T-helper 2 cell treated with Interferon-gamma antibody and Interleukin-4, amounts not matched to agents 5 μg/mL and 100 μg/mL, for 36 hours (primary cell): ENCODE measurements around the gene PRKCG.
"Not testable (repeated sequence)": the region's sequence is repeated elsewhere in the genome, so short reads cannot be mapped to it uniquely, and the experiment has no call there.

Experiments
- DNase-seq: peaks from one replicate; pipeline ENCODE4 v3.0.0; 2021; ENCODE audit warnings: low spot score
- H3K27ac Mint-ChIP-seq: one replicate; pipeline ENCODE4 v1.8.0; 2021; ENCODE audit warnings: mild to moderate bottlenecking, mixed read lengths
- H3K27me3 Mint-ChIP-seq: one replicate; pipeline ENCODE4 v1.8.0; 2021; ENCODE audit warnings: low read depth, mixed read lengths
- H3K36me3 Mint-ChIP-seq: one replicate; pipeline ENCODE4 v1.8.0; 2021; ENCODE audit warnings: low read depth, mixed read lengths
- H3K4me1 Mint-ChIP-seq: one replicate; pipeline ENCODE4 v1.8.0; 2021; ENCODE audit warnings: low read depth, mixed read lengths
- H3K4me3 Mint-ChIP-seq: one replicate; pipeline ENCODE4 v1.8.0; 2022; ENCODE audit warnings: mild to moderate bottlenecking, moderate library complexity, mixed read lengths
- H3K9me3 Mint-ChIP-seq: one replicate; pipeline ENCODE4 v1.8.0; 2021; ENCODE audit warnings: mixed read lengths

PRKCG gene

GRCh38 chr19:53881482-53882390 lies at the start of gene PRKCG:
Gene PRKCG (plus strand): TSS chr19:53882197. CDS start chr19:53882495, 298 bp downstream.
- peak within 1 kb of the TSS; percentile 34 for H3K4me3 Mint-ChIP-seq
- peaks cover 33% of the 10 kb centered on the region for H3K27me3 Mint-ChIP-seq
- H3K27ac Mint-ChIP-seq, result no peak within 1 kb of the TSS

GRCh38 chr19:53832861-53833260 lies 49.1 kb upstream of the PRKCG start:
- not testable (repeated sequence) for H3K9me3 Mint-ChIP-seq, H3K4me3 Mint-ChIP-seq, H3K27ac Mint-ChIP-seq, H3K4me1 Mint-ChIP-seq, DNase-seq, H3K36me3 Mint-ChIP-seq
- peaks cover 21% of the 10 kb centered on the region for H3K27me3 Mint-ChIP-seq

More at GRCh38 chr19:53881482-53882390, at the start of gene PRKCG:
- Mint-ChIP-seq H3K4me1 (peaks cover 13% of the 10 kb centered on the region), H3K9me3 (no peaks in the 10 kb centered on the region), H3K36me3 (peaks cover 5% of the 10 kb centered on the region)
- peak; percentile 36 for DNase-seq

- not testable (repeated sequence) for H3K4me1 Mint-ChIP-seq, H3K36me3 Mint-ChIP-seq, H3K4me3 Mint-ChIP-seq, H3K27me3 Mint-ChIP-seq, DNase-seq, H3K9me3 Mint-ChIP-seq, H3K27ac Mint-ChIP-seq
Measured at GRCh38 chr19:53838446-53838845, 43.6 kb upstream of the PRKCG start.

GRCh38 chr19:53840241-53840640 lies 41.8 kb upstream of the PRKCG start:
- DNase-seq, H3K4me3 Mint-ChIP-seq, H3K9me3 Mint-ChIP-seq, H3K4me1 Mint-ChIP-seq, H3K27ac Mint-ChIP-seq, H3K36me3 Mint-ChIP-seq, H3K27me3 Mint-ChIP-seq: not testable (repeated sequence)

- H3K9me3 Mint-ChIP-seq, DNase-seq: not testable (repeated sequence)
Measured at GRCh38 chr19:53840914-53841313, 41.1 kb upstream of the PRKCG start.

GRCh38 chr19:53844849-53845246 lies 37.1 kb upstream of the PRKCG start:
- no peak overlapping the region for H3K27ac Mint-ChIP-seq

More at GRCh38 chr19:53840914-53841313, 41.1 kb upstream of the PRKCG start:
- H3K4me3 Mint-ChIP-seq, H3K27ac Mint-ChIP-seq, H3K27me3 Mint-ChIP-seq, H3K4me1 Mint-ChIP-seq, H3K36me3 Mint-ChIP-seq: not testable (repeated sequence)

GRCh38 chr19:53847555-53847954 lies 34.4 kb upstream of the PRKCG start:
- DNase-seq, result no peak

More at GRCh38 chr19:53844849-53845246, 37.1 kb upstream of the PRKCG start:
- no peaks in the 10 kb centered on the region for H3K9me3 Mint-ChIP-seq
- no peak for DNase-seq
- H3K27me3 Mint-ChIP-seq, result peaks cover 11% of the 10 kb centered on the region
- H3K4me3 Mint-ChIP-seq, result no peak overlapping the region
- peaks cover 6% of the 10 kb centered on the region for H3K4me1 Mint-ChIP-seq
- no peaks in the 10 kb centered on the region for H3K36me3 Mint-ChIP-seq

GRCh38 chr19:53849237-53849676 lies 32.7 kb upstream of the PRKCG start:
- no peaks in the 10 kb centered on the region for H3K36me3 Mint-ChIP-seq
- H3K27me3 Mint-ChIP-seq, result peaks cover 15% of the 10 kb centered on the region
- peaks cover 14% of the 10 kb centered on the region for H3K4me1 Mint-ChIP-seq
- no peak for DNase-seq
- no peak overlapping the region for H3K4me3 Mint-ChIP-seq
- no peak overlapping the region for H3K27ac Mint-ChIP-seq
- no peaks in the 10 kb centered on the region for H3K9me3 Mint-ChIP-seq

More at GRCh38 chr19:53847555-53847954, 34.4 kb upstream of the PRKCG start:
- Mint-ChIP-seq H3K9me3 (no peaks in the 10 kb centered on the region), H3K4me1 (peaks cover 7% of the 10 kb centered on the region), H3K27me3 (peaks cover 15% of the 10 kb centered on the region), H3K27ac (no peak overlapping the region), H3K4me3 (no peak overlapping the region), H3K36me3 (no peaks in the 10 kb centered on the region)

GRCh38 chr19:53853707-53854106 lies 28.3 kb upstream of the PRKCG start:
- no peaks in the 10 kb centered on the region for H3K36me3 Mint-ChIP-seq
- no peak overlapping the region for H3K27ac Mint-ChIP-seq

GRCh38 chr19:53864308-53864836 lies 17.6 kb upstream of the PRKCG start:
- Mint-ChIP-seq H3K9me3 (no peaks in the 10 kb centered on the region), H3K27ac (no peak overlapping the region)

More at GRCh38 chr19:53853707-53854106, 28.3 kb upstream of the PRKCG start:
- H3K4me3 Mint-ChIP-seq, result no peak overlapping the region
- no peaks in the 10 kb centered on the region for H3K9me3 Mint-ChIP-seq
- no peak for DNase-seq
- peaks cover 7% of the 10 kb centered on the region for H3K27me3 Mint-ChIP-seq
- H3K4me1 Mint-ChIP-seq, result peaks cover 17% of the 10 kb centered on the region

GRCh38 chr19:53865523-53865917 lies 16.5 kb upstream of the PRKCG start:
- Mint-ChIP-seq H3K27me3 (no peaks in the 10 kb centered on the region), H3K36me3 (peaks cover 4% of the 10 kb centered on the region), H3K4me1 (peaks cover 20% of the 10 kb centered on the region), H3K4me3 (peak overlapping the region; percentile 84), H3K9me3 (no peaks in the 10 kb centered on the region), H3K27ac (peak overlapping the region; percentile 98)
- DNase-seq, result no peak

More at GRCh38 chr19:53864308-53864836, 17.6 kb upstream of the PRKCG start:
- Mint-ChIP-seq H3K4me3 (no peak overlapping the region), H3K27me3 (no peaks in the 10 kb centered on the region), H3K4me1 (peaks cover 18% of the 10 kb centered on the region), H3K36me3 (peaks cover 2% of the 10 kb centered on the region)
- DNase-seq, result no peak

- Mint-ChIP-seq H3K27ac (peak overlapping the region; percentile 98), H3K9me3 (no peaks in the 10 kb centered on the region), H3K4me1 (peaks cover 25% of the 10 kb centered on the region), H3K36me3 (peaks cover 9% of the 10 kb centered on the region), H3K4me3 (peak overlapping the region; percentile 99), H3K27me3 (no peaks in the 10 kb centered on the region)
- peak; percentile 69 for DNase-seq
Measured at GRCh38 chr19:53865918-53866864, 15.8 kb upstream of the PRKCG start.

GRCh38 chr19:53866865-53867224 lies 15.2 kb upstream of the PRKCG start:
- DNase-seq, result no peak
- Mint-ChIP-seq H3K4me1 (peaks cover 30% of the 10 kb centered on the region), H3K27me3 (no peaks in the 10 kb centered on the region), H3K9me3 (no peaks in the 10 kb centered on the region), H3K27ac (peak overlapping the region; percentile 98), H3K36me3 (peaks cover 14% of the 10 kb centered on the region), H3K4me3 (peak overlapping the region; percentile 99)
